ENCODE results near the gene ZSCAN10.
"Not testable (repeated sequence)": the region's sequence is repeated elsewhere in the genome, so short reads cannot be mapped to it uniquely, and the experiment has no call there.

ZSCAN10 gene

GRCh38 chr16:3065069-3065741 is 33.9 kb downstream of the ZSCAN10 start, which contains the start of gene IL32:
Gene IL32, plus strand, starts transcription at chr16:3065640. Its CDS starts 172 bp downstream, at chr16:3065812.
- in situ Hi-C loops (cut with MboI; ENCODE audit: low sequenced_read_pairs) = no loop called here

DNA sequence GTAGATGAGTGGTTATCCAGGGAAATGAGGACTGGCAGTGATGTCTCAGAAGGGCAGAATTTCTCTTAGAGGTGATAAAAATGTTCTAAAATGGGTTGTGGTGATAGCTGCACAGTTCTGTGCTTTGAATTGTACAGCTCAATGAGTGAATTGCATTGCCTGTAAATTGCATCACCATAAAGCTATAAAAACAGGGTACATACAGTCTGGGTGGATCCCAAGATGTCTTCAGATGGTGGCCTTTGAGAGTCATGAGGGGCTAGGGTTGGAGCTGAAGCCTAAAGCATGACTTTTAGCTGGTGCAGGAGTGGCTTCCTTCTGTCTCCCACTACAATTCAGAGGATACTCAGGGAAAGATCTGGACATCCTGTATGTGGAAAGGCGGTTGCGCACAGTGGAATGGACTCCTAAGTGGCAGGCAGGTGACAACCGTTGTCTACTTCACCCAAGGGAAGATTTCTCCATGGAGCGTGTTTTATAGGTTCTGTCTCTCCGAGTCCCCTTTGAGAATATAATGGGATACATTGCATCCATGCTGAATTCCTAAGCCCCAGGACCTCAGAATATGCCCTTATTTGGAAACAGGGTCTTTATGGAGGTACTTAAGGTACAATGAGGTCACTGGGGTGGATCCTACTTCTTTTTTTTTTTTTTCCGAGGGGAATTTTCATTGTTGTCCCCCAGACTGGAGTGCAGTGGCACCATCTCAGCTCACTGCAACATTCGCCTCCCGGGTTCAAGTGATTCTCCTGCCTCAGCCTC is 35.3 kb downstream of the ZSCAN10 start:
- in situ Hi-C loops (cut with MboI; ENCODE audit: low sequenced_read_pairs) = no loop called here

GRCh38 chr16:3062553-3062952 is 36.5 kb downstream of the ZSCAN10 start:
- in situ Hi-C loops (cut with MboI; ENCODE audit: low sequenced_read_pairs) = no loop called here

GRCh38 chr16:3060339-3061127 is 38.6 kb downstream of the ZSCAN10 start:
- in situ Hi-C loops (cut with MboI; ENCODE audit: low sequenced_read_pairs) = no loop called here

DNA sequence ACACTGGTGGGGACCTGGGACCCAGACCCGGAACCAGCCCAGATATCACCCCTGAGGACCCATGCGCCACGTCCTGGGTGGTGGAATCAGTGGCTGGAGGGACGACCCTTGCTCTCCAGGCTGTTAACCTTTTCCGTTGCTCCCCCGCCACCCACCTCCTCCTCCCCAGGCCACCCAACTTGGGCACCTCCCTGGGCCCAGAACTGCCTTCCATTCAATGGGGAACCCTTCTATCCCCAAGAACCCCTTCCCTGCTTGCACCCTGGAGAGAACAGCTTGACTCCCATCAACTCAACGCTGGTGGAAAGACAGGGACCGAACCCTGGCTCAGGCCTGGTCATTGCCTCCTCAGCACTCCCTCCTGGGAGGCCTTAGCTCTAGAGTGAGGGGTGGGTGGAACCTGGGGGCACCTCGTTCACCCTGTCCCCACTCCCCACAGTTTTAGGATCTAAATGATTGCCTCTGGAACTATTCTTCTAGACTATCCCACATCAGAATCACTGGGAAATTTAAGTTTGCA is 39.3 kb downstream of the ZSCAN10 start:
- in situ Hi-C loops (cut with MboI; ENCODE audit: low sequenced_read_pairs) = no loop called here

DNA sequence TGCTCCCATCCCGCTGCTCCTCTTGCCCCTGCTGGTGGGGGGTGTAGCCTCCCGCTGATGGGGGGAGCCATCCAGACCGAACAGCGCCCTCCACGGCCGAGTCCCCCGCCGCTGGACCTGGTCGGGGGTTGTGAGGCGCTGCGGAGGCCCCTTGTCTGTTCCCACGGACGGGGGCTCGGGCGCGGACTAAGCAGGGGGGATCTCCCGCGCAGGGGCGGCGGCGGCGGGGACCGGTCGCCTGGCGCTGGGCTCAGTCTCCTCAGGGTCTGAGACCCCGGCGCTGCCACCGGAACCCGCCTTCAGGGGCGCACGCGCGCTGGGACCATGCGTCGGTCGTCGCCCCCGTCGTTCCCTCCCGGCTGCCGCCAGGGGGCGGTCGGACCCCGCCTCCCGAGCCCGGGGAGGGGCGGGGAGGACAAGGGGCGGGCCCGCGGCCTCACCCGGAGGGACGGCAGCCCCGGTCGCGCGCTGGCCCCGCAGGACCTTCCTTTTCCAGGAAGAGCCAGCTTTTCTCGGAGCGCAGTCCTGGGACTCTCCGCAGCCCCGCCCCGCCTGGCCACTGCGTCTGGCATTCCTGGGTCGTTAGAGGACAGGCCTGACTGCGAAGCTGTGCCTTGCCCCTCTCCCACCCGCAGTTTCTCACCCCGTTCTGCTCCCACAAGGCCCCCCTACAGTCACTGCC is 39.9 kb downstream of the ZSCAN10 start:
- in situ Hi-C loops (cut with MboI; ENCODE audit: low sequenced_read_pairs) = no loop called here

- in situ Hi-C loops (cut with MboI; ENCODE audit: low sequenced_read_pairs) = no loop called here
Observed at GRCh38 chr16:3058139-3059030, 40.7 kb downstream of the ZSCAN10 start.

- in situ Hi-C loops (cut with MboI; ENCODE audit: low sequenced_read_pairs) = no loop called here
Observed at GRCh38 chr16:3057181-3058138, 41.6 kb downstream of the ZSCAN10 start.

DNA sequence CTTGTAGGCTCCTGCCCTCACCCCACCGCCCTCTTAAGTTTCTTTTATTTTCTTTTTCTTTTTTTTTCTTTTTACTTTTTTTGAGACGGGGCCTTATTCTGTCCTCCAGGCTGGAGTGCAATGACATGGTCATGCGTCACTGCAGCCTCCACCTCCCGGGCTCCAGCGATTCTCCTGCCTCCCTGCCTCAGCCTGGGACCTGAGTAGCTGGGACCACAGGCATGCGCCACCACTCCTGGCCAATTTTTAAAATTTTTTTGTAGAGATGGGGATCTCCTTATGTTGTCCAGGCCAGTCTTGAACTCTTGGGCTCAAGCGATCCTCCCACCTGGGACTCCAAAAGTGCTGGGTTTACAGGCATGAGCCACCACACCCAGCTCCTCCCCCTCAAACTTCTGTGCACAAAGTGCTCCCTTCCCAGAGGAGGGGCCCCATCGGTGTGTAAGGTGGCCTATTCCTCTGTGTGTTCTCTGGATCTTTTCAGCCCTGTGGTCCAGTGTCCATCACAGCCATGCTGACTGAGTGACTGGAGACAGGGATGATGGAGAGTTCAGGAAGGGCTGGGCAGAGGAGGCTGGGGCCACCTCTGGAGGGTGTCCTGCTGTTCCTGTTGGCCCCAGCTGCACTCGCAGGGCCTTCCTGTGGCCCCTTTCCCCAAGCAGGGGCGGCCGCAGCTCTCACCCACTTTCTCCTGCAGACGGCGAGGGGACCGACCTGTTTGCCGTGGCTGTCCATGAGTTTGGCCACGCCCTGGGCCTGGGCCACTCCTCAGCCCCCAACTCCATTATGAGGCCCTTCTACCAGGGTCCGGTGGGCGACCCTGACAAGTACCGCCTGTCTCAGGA is 42.5 kb downstream of the ZSCAN10 start:
- in situ Hi-C loops (cut with MboI; ENCODE audit: low sequenced_read_pairs) = no loop called here

DNA sequence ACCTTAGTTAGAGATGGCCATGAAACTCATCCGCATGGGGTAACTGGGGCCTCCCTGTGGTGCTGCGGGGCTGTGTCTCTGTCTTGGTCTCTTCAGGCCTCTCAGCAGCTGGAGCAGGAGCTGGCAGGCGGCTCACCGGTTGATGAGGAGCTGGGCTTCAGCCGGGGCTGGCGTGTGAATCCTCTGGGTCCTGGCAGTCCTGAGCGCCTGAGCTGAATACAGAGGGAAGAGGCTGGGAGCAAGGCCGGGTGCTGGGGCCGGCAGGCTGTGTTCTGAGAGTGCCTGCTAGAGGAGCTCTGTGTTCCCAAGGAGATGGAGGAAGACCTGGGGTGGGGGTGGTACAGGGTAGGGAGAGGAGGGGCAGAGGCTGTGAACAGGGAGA is 43.4 kb downstream of the ZSCAN10 start:
- in situ Hi-C loops (cut with MboI; ENCODE audit: low sequenced_read_pairs) = not testable (repeated sequence)

GRCh38 chr16:3054965-3055733 is 43.9 kb downstream of the ZSCAN10 start:
- in situ Hi-C loops (cut with MboI; ENCODE audit: low sequenced_read_pairs) = no loop called here

GRCh38 chr16:3053330-3053710 is 45.8 kb downstream of the ZSCAN10 start:
- in situ Hi-C loops (cut with MboI; ENCODE audit: low sequenced_read_pairs) = not testable (repeated sequence)

DNA sequence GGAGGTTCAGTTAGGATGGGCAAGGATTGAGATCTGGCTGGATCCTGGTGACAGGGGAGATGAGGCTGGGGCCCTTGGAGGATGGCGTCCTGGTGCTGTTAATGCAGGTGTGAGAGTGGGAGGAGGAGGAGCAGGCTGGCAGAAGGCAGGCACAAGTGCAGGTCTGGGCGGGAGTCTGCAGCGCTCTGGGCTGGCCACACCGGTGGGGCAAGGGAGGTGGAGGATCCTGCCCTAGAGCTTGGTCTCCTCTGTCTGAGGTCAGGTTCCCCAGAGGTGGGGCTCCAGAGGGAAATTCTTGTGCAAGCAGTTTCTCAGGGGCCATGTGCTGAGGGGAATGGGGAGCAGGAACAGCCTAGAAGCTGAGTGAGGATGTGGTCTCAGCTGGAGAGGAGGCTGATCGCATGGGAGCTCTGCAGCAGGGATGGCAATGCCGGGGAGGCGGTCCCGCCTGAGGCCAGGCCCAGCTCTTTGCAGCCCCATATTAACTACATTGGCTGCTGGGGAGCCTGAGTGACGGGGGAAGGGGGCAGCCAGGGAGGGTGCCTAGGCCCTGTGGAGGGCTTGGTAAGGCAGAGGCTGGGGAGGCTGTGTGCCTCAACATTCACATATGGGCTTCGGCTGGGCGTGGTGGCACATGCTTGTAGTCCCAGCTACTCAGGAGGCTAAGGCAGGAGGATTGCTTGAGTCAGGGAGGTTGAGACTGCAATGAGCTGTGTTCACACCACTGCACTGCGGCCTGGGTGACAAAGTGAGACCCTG is 46.3 kb downstream of the ZSCAN10 start:
- in situ Hi-C loops (cut with MboI; ENCODE audit: low sequenced_read_pairs) = not testable (repeated sequence)

DNA sequence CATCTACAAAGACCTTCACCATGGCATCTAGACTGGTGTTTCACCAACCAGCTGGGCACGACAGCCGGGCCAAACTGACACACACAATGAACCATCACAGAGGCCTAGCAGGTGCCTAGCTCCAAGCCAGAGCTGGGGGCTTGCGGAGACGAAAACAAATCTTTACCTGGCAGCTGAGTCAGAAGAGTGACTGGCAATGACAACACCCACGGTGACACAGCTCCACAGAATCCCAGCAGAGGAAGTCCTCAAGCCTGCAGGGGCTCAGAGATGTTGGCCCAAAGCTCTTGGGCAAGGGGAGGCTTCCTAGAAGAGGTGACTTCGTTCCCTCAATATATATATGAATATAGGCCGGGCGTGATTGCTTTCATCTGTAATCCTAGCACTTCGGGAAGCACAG is 47.6 kb downstream of the ZSCAN10 start:
- in situ Hi-C loops (cut with MboI; ENCODE audit: low sequenced_read_pairs) = no loop called here

GRCh38 chr16:3051009-3051408 is 48.1 kb downstream of the ZSCAN10 start:
- in situ Hi-C loops (cut with MboI; ENCODE audit: low sequenced_read_pairs) = no loop called here

DNA sequence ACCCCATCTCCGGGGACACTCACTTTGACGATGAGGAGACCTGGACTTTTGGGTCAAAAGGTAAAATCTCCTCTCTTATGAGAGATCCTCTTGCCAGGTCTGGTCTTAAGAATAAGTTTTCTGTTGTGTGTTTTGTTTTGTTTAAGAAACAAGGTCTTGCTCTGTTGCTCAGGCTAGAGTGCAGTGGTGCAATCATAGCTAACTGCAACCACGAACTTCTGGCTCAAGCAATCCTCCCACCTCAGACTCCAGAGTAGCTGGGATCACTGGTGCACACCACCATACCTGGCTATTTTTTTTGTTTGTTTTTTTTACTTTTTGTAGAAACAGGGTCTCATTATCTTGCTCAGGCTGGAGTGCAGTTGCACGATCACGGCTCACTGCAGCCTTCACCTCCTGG is 48.6 kb downstream of the ZSCAN10 start:
- in situ Hi-C loops (cut with MboI; ENCODE audit: low sequenced_read_pairs) = no loop called here
